ENCODE measurements around the gene GAS1.

DNA sequence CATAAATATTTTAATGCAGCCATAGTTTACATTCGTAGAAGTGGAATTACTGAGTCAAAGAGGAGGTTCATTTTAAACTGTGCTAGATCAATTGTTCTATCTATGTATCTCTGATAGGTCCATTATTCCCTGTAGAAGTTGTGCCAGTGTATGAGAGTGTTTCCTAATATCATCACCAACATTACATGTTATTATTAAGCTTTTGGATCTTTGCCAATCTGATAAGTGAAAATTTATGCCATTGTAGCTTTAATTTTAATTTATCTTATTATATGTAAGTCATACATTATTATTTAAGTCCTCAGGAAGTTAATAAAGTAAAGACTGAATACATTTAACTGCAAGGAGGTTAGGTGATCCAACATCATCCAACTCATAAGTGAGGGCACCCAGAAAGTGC is 10.9 kb upstream of the GAS1 start:
- TF ChIP-seq POLR2A (IDR thresholded peaks at IDR 0.05) = no peak
- TF ChIP-seq, protein P1, sequence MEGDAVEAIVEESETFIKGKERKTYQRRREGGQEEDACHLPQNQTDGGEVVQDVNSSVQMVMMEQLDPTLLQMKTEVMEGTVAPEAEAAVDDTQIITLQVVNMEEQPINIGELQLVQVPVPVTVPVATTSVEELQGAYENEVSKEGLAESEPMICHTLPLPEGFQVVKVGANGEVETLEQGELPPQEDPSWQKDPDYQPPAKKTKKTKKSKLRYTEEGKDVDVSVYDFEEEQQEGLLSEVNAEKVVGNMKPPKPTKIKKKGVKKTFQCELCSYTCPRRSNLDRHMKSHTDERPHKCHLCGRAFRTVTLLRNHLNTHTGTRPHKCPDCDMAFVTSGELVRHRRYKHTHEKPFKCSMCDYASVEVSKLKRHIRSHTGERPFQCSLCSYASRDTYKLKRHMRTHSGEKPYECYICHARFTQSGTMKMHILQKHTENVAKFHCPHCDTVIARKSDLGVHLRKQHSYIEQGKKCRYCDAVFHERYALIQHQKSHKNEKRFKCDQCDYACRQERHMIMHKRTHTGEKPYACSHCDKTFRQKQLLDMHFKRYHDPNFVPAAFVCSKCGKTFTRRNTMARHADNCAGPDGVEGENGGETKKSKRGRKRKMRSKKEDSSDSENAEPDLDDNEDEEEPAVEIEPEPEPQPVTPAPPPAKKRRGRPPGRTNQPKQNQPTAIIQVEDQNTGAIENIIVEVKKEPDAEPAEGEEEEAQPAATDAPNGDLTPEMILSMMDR (IDR thresholded peaks at IDR 0.05) = no peak
